Endothelial cell of umbilical vein (primary cell): ENCODE measurements around the gene IGHMBP2.

Source experiments
- CTCF ChIP-seq, 2 donors: IDR thresholded peaks; 1 replicate in 1 of 2; 2 replicates in 1 of 2; pipeline ENCODE4 v1.5.1; 2011; ENCODE audit warnings: low read length in 2 of 2, mild to moderate bottlenecking in 2 of 2, moderate library complexity in 2 of 2, control low read depth in 1 of 2, inconsistent platforms in 1 of 2, low read depth in 1 of 2; ENCODE audit not compliant: insufficient read depth in 1 of 2; ENCODE audit errors: extremely low read depth in 1 of 2
- EZH2 ChIP-seq: IDR thresholded peaks from 2 replicates; pipeline ENCODE4 v1.6.1; 2012; ENCODE audit warnings: borderline replicate concordance, low read depth, mild to moderate bottlenecking, moderate library complexity, low read length, inconsistent platforms; ENCODE audit not compliant: severe bottlenecking
- GATA2 ChIP-seq: IDR thresholded peaks from 2 replicates; pipeline ENCODE4 v1.7.0; 2011; ENCODE audit warnings: low read depth, mild to moderate bottlenecking, moderate library complexity, mixed read lengths, low read length; ENCODE audit not compliant: insufficient read length, insufficient read depth
- MYC ChIP-seq: IDR thresholded peaks from one replicate; pipeline ENCODE4 v1.6.1; 2011; ENCODE audit warnings: mild to moderate bottlenecking, low read depth, low read length
- POLR2A ChIP-seq: IDR thresholded peaks from 2 replicates; pipeline ENCODE4 v1.6.1; 2012; ENCODE audit warnings: low read depth, mild to moderate bottlenecking, control low read depth, low read length
- POLR2AphosphoS5 ChIP-seq: IDR thresholded peaks from 2 replicates; pipeline ENCODE4 v1.6.1; 2012; ENCODE audit warnings: low read depth, mild to moderate bottlenecking, control low read depth, low read length, moderate library complexity; ENCODE audit not compliant: insufficient read depth

- no peak for TF ChIP-seq CTCF (IDR thresholded peaks at IDR 0.05; ENCODE audit: extremely low read depth in 1 of 2, insufficient read depth in 1 of 2, low read depth in 1 of 2, low read length in 2 of 2)
- no peak for TF ChIP-seq EZH2
- no peak for TF ChIP-seq POLR2A
- no peak for TF ChIP-seq POLR2AphosphoS5
- TF ChIP-seq MYC = no peak
- no peak for TF ChIP-seq GATA2
Measured at GRCh38 chr11:68938088-68938487, 34.4 kb downstream of the IGHMBP2 start.
